GM19023 (cell line): Measurements from ENCODE around the gene TBC1D20.
"Not testable (repeated sequence)": the region's sequence is repeated elsewhere in the genome, so short reads cannot be mapped to it uniquely, and the experiment has no call there.

ENCODE experiments used
- ATAC-seq: cut with Tn5 transposase; IDR thresholded peaks from one replicate; pipeline ENCODE4 v1.9.1; 2021; ENCODE audit warnings: mild to moderate bottlenecking, moderate library complexity; ENCODE audit not compliant: unreplicated experiment

TBC1D20 gene, protein sequence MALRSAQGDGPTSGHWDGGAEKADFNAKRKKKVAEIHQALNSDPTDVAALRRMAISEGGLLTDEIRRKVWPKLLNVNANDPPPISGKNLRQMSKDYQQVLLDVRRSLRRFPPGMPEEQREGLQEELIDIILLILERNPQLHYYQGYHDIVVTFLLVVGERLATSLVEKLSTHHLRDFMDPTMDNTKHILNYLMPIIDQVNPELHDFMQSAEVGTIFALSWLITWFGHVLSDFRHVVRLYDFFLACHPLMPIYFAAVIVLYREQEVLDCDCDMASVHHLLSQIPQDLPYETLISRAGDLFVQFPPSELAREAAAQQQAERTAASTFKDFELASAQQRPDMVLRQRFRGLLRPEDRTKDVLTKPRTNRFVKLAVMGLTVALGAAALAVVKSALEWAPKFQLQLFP

DNA sequence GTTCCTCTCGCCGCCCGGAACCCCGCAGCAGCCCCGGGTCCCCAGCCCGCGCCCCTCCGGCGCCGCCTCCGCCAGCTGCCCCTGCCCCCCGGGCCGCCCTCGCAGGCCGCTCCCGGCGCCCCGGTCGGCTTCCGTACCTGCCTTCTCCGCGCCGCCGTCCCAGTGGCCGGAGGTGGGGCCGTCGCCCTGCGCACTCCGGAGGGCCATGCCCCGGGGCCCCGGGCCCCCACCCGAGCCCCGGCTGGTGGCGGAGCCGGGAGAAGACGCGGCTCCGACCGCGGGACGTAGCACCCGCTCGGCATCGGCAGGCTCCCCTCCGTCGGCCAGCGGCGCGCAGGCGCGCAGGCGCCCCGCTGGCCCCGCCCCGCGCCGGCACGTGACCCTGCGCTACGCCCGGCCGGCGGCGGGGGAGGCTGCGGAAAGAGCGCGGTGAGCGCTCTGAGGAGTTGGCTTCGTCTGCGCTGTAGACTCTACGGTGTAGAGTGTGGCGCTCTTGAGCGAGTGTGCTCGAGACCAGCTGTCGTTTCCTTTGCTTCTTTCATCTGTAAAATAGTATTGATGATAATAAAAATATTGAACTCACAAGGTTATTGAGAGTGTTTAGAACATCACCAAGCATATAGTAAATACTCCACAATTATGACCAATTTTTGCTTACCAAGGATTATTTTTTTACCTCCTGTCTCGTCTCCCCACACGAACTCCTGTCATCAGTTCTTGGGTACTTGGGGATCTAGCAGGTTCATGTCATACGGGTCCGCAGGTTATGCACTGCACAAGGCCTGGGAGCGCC lies at the start of gene TBC1D20:
TSS of gene TBC1D20 (minus strand) at position 335 of the 793 bp plus-strand sequence. CDS start at position 207, 128 bp downstream.
- ATAC-seq = peak; percentile 93

DNA sequence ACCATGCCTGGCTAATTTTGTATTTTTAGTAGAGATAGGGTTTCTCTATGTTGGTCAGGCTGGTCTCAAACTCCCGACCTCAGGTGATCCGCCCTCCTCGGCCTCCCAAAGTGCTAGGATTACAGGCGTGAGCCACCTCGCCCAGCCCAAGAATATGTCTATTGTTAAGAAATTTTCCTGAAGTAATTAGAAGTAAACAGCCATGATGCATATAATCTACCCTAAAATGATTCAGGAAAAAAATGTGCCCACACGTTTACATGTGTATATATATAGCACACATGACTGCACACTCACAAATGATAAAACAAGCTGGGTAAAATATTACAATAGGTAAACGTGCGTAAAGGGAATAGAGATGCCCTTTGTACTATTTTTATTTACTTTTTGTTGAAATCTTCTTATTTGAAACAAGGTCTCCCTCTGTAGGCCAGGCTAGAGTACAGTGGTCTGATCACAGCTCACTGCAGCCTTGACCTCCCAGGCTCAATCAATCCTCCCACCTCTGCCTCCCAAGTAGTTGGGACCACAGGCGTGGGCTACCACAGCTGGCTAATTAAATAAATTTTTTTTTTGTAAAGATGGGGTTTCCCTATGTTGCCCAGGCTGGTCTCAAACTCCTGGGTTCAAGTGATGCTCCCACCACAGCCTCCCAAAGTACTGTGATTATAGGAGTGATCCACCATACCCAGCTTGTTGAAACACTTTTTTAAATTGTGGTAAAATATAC lies 48.2 kb upstream of the TBC1D20 start:
- not testable (repeated sequence) for ATAC-seq

DNA sequence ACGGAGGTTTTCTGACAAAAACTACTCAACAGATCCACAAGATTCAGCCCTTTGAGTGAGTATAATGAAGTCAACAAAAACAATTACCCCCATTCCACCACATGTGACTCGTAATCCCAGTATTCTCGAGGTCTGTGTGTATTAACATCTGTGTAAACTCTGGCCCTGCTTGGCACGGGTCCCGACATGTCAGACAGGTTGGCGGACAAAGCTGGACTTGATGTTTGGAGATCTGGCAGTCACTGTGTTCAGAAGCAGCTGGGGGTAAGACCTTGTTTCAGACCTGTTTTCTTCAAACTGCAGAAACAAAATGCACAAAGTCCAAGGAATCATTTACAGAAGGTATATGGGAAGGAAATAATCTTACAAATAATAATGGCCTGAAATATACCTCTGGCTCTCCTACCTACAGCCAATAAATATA lies 46.0 kb upstream of the TBC1D20 start:
- not testable (repeated sequence) for ATAC-seq

DNA sequence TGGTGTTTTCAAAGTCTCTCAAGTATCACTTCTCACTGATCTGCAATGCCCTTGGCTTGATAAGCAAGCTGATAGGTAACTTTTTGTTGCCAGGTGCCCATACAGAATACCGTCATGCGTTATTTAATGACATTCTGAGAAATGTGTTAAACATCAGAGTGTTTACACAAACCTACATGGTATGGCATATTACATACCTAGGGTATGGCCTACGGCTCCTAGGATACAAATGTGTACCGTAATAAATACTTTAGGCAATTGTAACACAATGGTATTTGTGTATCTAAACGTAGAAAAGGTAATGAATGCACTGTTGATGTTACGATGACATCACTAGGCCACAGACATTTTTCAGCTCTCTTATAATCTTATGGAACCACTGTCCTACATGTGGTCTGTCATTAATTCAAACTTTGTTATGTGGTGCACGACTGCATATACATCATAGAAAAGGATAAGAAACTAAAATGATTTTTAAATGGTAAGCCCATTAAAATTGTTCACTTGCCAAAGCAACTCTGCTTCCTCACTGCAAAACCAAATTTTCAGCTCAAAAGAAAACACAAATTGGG lies 45.5 kb upstream of the TBC1D20 start:
- no peak for ATAC-seq

DNA sequence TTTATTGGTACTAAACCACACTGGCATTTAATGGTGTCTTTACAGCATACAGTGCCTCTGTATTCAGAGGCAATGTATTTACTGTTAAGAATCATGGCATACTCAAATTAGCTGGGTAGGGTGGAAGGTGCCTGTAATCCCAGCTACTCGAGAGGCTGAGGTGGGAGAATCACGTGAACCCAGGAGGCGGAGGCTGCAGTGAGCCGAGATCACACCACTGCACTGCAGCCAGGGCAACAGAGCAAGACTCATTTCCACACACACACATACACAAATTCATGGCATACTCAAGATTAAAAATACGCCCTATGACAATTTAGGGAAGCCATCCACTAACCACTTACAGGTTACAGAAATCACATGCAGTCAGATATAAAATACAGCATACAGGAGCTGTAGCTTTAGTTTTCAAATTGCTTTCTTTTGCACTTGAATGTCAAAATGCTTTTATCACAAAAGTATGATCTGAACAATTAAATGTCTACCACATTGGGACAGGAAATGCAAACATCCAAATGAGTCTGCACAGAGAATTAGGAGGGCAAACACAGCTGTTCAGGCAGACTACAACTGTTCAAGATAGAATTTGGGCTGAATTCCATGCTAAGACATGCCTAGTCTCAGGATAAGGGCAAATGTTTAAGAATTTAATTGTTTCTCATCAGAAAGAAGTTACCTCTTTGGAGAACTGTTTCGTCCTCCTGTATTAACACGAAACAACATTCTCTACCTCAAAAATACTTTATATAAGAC lies 44.8 kb upstream of the TBC1D20 start:
- ATAC-seq = no peak

DNA sequence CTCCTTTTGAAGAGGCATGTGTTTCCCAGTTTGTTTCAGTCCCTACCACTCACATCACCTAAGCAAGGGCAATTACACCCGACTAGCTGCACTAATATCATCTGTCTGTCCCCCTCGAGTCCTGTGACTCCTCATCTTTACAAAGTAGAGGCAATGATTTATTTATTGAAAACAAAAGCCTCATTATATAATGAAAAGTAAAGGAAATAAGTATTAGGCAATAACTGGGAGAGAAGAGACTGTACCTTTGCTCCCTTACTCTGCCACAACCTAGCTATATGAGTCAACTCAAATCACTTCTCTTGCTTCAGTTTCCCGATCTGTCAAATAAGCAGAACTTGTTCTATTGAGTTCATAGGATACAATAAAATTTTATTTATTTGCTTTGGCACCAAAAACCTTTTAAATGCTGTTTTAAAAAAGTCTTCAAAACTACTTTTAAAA lies 42.3 kb upstream of the TBC1D20 start:
- ATAC-seq = no peak

DNA sequence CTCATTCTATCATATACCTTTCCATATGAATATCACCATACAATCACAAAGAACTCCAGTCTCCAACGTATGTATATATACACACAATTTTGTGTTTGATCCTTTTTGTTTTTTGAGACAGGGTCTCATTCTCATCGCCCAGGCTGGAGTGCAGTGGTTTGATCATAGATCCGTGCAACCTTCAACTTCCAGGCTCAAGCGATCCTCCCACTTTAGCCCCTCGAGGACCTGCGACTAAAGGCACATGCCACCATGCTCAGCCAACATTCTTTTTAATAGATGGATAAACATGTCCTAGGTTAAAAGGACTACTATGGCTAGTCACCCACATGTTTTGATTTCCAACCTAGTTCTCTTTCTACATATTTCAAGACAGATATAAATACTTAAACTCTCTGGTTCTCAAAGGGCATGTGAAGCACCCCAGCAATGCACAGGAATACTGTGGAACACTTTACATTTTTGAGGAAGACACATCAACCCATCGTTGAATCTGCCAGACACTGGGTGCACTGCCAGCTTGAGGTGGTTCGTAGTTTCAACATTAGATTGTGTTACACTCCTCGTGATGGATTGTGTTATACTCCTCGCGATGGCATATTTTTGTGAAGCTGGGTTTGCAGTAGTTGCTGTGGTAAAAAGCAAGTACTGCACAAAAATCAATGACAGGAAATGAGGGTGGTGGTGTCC lies 40.9 kb upstream of the TBC1D20 start:
- ATAC-seq = no peak

DNA sequence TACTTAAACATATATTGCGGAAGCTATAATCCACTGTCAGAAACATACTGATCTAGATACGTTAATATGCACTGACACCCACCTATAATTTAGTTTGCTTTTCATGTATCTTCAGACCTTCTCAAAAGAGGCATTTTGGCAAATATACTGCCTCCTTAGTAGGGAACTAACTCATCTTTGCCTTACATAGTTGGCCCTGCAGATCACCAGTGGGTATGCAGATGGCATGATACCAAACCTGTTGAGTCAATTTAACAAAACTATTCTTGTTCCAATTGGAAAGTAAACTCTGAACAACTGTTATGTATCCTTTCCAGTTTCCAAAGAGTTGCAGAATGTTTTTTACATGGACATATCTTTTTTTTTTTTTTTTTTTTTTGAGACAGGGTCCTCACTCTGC lies 35.6 kb upstream of the TBC1D20 start:
- ATAC-seq = no peak

DNA sequence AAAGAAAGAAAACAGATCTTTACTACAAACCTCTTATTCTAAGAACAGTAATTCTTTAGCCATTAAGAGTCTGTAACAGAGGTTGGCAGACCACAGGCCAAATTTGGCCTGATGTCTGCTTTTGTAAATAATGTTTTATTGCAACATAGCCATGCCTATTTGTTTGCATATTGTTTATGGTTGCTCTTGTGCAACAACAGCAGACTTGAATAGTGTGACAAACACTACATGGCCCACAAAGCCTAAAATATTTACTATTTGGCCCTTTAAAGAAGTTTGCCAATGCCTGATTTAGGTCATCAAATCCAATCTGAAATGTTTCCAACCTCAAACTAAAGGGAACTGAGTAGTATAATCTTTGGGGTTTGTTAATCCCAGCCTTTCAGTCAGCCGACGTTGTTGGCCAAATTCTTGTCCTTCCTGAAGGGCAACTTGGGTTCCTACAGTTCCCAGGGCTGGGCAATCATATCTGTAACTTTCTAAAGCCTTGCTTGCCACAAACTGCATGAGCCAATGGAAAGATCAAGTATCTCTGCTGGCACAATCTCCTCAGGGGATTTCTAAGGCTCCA lies 33.9 kb upstream of the TBC1D20 start:
- no peak for ATAC-seq

DNA sequence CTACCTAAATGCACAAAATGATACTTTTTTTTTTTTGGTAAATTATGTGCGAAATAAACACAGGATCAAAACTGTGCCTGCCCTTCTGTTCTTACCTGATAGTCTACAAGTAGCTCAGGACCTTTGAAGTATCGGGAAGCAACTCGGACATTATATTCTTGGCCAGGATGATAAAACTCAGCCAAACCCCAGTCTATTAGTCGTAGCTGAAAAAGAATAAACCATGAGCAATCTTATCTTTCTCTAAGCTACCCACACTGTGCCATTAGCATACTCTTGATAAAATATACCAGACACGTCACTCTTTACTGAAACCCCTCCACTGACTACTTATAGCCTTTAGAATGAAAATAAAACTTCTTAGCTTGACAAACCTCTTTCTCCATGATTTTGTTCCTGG lies 29.8 kb upstream of the TBC1D20 start:
- no peak for ATAC-seq

DNA sequence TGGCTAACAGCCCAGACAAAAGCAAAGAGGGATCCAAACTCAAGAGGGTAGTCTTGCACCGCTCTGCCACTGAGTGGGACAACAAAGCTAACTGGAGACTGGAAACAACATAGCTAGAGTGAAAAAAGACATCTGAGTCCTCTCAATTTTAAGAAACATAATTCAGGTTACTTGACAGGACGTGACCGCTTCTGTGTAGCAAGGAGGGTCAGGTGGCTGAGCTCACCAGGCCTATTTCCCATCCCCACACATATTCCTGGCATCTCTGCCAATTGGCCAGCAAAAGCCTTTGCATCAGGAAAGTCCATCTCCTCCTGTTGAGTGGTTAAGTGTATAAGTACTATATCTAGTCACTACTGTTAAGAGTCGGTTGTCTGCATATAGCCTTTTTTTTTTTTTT lies 25.3 kb upstream of the TBC1D20 start:
- no peak for ATAC-seq

DNA sequence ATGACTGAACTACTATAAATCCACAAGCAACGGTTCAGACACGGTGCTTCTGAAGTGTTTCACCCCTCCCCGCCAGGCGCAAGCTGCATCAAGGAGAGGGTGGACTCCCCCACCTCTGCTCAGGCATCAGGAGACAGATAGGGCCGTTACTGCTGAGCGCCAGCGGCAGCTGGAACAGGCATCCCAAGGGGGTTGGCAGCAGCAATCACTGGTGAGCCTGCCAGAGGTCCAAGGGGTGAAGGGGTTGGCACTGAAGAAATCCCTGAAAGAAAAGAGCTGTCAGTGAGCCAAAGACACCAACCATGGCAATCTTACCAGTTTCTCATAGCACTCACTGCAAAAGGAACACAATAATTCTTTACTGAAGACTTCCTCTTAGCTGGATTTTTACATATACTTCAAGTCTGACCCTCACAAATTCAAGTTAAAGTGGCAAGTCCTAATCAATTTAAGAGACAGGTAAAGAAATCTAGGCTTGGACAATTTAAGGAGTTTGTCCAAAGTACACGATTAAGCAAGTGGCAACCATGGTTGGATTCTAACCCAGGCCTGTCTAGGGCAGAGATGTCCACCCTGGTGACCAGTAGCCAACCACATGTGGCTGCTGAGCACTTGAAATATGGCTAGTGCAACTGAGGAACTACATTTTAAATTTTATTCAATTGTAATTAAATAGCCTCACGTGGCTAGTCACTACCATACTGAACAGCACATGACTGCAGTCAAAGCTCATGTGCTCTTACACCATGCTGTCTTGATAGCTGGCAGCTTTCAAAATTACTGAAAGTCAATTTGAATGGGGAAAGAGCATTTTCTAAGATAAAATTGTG lies 21.7 kb upstream of the TBC1D20 start:
- no peak for ATAC-seq

DNA sequence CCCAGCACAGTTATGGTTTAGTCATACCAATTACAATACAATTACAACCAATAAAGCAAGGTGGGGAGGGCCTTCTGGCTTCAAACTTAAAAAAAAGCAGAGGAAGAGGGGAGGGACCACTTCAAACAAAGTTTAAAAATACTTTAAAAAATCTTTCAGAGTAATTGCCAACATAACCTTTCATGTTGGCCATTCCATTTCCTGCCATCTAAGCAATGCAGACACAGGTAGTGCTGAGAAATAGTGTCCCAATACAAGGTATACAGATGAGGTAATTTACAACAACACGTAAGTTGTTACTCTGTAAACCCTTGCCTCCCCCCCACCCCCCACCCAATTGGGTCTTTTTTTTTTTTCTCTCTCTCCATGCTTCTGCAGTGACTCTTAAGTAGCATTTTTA lies 18.8 kb upstream of the TBC1D20 start:
- ATAC-seq = no peak

DNA sequence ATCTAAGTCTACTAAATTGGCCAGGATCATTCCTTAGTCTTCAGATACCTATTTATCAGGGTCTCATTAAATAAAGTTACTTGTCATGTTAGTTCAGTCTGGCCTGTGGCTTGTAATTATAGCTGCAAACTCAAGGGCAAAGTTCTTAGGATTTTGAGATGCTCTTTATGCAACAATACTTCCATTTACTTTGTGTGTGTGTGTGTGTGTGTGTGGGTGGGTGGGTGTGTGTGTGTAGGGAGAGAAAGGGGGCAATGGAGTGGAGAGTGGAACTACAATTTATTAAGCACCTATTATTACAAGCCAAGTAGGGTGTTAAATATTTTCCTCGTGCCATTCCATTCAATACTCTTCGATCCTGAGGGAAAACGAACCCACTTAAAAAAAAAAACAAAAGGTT lies 17.7 kb upstream of the TBC1D20 start:
- ATAC-seq = no peak

DNA sequence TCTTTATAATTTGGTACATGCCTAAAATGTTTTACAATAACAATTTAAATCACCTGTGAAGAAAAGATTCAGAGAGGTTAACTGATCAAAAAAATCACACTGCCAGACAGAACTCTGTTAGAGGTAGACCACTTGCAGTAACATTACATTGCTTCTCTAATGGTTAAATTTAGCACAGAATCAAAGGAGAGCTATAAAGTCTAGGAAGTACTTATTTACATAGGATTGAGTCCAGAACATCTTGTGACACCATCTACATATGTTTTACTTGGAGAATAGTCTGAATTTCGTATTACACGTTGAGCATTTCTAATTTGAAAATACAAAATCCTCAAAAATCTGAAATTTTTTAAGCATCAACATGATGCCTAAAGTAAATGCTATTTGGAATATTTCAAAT lies 17.2 kb upstream of the TBC1D20 start:
- ATAC-seq = no peak

DNA sequence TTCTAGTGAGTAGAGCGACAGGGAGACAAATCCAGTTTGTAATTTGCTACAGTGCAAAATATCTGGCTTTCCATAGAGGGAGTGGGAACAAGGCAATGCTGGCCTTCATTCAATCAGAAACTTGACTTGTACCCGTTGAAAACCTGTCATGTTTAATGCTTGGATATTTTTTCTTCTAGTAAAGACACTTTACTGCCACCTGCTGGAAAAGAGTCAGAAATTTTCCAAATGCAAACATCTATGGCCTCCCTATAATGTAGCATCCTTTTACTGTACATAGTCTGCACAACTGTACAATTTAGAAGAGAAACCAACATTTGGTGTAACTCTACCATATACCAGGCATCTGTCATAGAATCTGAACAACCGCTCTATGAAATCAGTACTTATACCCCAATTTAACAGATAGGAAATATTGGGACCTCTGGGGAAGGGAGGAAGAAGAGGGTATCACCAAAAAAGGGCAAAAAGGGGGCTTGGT lies 16.7 kb upstream of the TBC1D20 start:
- no peak for ATAC-seq

DNA sequence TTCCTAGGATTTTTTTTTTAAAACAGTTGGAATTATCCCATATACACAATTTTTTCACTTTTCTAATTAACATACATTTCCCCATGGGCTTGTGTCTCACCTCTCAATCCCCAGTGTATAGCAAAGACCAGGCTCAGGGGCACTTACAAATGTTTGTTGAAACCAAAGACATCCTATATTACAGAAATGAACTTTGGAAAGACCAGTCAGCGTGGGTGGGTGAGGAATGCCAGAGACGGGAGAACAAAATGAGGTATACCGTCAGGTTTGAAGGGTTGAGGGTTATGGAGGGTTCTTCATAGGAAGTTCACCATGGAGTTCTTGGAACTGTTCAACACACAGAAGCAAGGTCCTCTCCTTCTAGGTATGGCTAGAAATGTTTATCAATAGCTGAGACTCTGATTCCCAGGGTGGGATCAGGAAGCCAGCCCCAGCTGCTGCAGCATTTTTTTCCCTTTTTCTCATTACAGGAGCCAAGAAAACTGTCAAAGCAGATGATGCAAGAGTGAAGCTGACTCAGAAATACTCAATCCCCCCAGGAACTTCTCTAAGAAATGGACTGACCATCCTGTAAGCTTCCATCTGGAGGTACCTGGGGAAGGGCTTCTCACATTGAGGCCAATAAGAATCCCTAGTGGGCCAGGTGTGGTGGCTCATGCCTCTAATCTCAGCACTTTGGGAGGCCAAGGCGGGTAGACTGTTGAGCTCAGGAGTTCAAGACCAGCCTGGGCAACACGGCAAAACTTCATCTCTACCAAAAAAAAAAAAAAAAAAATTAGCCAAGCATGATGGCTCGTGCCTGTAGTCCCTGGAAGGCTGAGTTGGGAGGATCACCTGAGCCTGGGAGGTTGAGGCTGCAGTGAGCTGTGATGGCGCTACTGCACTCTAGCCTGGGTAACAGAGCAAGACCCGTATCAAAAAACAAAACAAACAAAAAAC lies 15.9 kb upstream of the TBC1D20 start:
- no peak for ATAC-seq
